NCI-H510A treated with DMSO at 0.1 percent for 48 hours (cell line): ENCODE measurements around the gene STK40.

Experiments used
- DNase-seq: peaks from one replicate; lab custom pipeline; 2025; lab: John Stamatoyannopoulos, UW

STK40 gene

GRCh38 chr1:36309397-36309796, 76.3 kb downstream of the STK40 start:
- DNase-seq = no peak

DNA sequence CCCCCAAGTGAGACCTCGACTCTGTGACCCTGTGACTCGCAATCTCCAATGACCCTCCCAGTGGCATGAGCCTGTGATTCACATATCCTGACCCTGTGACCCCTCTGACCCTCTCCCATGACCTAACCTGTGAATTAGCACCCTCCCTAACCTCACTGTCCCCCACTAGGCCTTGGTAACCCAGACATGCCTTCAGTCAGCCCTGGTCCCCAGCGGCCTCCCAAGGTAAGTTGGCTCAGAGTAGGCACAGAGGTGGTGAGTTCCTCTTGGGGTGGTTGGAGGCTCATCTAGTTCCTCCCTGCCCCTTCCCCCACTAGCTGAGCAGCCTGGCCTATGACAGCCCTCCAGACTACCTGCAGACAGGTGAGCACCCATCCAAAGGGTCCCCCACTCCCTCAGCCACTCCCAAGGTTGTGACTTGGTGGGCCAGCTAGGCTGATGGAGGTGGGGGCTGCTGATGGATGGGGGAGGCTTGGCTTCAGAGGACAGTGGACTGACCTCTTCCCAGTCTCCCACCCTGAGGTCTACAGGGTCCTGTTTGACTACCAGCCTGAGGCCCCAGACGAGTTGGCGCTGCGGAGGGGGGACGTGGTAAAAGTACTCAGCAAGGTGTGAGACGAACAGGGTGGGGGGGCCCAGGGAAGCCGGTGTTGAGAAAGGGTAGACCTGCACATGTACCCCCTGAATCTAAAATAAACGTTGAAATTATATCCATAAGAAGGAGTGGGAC, 78.0 kb downstream of the STK40 start:
- DNase-seq = no peak

DNA sequence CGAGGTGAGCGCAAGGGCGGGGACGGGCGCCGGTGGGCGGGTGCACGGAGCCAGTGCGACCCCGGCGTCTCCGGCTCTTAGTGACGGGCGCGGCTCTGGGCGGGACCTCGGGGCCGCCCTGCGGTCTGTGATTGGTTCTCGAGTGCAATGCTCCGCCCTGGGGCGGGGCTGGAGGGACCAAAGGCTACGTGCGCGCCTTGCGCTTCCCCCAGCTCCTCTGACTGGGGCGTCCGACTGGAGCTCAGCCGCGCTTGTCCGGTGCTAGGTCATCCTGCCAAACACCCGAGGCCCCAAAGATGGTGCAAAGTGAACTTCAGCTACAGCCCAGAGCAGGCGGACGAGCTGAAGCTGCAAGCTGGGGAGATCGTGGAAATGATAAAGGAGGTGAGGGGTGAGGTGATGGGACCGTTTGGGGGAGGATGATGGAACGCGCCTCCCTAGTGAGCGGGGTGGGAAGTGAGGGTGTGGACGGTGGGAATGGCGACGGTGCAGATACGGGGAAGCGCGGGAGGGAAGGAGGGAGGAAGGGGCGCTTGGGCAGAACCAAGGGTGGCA, 78.7 kb downstream of the STK40 start:
- DNase-seq = peak; percentile 100

DNA sequence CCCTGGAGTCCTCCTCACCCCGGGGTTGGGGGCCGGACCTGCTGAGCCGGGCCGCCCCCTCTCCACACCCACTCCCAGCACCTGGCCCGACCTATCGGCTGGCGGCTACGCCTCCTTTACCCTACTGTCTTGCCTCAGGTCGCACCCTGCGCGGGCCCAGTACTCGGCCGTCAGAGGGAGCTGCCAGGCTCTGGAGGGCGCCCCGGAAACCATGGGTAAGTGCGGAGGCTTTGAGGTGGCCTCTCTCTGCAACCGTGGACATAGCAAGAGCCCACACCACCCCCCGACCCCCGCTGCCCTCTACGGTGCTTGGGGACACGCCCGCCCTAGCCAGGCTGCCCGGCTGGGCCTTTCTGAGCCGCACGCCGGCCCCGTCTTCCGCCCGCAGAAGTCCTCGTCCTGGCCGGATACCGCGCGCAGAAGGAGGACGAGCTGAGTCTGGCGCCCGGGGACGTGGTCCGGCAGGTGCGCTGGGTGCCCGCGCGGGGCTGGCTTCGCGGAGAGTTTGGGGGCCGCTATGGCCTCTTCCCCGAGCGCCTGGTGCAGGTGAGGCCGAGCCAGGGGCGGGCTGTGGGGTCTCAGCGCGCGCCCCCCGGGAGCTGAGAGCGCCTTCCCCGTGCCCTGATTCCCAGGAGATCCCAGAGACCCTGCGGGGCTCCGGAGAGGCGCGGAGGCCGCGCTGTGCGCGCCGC, 79.4 kb downstream of the STK40 start, which contains the start of gene SH3D21:
Gene SH3D21, plus strand, starts transcription at position 159 of the 692 bp plus-strand sequence. Its CDS starts 53 bp downstream, at position 212.
- DNase-seq = peak; percentile 97

GRCh38 chr1:36305915-36306209, 79.9 kb downstream of the STK40 start:
- DNase-seq = no peak

DNA sequence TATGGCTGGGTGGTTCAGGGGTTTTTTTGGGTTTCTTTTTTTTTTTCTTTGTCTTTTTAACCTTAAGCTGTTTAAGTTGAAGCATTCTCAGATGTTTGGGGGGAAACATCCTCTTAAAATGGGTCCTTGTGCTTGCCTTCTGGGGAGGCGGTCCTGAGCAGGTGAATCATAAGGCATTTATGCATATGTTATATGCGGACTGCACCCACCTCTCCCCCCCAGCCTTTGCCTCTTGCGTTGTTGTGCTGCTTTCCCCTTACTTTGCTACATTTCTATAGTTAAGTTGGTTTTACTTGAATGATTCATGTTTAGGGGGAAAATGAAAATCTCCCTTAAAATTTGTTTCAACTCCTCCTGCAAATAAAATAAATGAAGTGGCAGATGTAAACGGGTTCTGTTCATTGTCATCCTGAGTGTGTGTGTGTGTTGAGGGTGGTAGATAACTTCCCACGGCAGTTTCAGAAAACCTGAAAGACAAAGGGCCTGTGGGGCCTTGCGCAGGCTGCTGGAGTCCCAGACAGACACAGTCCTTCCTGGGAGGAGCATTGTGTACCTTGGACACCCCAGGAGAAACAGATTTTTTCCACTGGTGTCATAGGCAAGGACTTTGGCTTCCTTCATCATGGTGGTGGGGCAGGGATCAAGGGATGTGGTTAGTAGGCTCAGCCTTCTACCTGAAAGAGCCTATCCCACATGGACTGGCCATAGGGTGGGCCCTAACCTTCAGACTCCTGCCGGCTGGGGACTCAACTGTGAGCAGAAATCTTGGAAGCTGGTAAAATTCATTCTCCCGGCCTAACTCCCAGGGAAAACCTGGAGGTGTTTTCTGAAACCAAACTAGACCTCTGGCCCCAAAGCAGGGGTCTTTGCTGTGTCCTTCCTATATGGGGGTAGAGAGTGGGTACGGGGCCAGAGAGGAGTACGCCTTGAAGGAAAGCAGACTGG, 80.5 kb downstream of the STK40 start:
- no peak for DNase-seq

DNA sequence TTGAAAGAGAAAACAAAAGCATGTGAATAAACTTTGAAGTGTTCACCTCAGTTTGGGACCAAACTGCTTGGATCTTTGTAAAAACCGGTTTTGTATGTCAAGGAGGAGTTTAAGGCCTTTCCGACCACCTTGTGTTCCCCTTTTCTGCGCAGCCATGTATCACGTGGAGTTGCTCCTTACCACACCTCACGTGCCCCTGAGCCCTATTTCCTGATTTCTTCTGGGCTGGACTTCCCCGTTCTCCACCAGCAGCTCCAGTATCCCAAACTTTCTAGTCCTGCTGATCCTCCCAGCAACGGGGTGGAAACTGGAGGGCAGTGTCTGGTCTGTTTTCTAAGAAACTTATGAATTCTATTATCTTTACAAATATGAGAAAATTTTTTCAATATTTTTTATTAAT, 81.2 kb downstream of the STK40 start:
- DNase-seq = no peak

- no peak for DNase-seq
Observed at GRCh38 chr1:36303650-36304360, 81.9 kb downstream of the STK40 start.

DNA sequence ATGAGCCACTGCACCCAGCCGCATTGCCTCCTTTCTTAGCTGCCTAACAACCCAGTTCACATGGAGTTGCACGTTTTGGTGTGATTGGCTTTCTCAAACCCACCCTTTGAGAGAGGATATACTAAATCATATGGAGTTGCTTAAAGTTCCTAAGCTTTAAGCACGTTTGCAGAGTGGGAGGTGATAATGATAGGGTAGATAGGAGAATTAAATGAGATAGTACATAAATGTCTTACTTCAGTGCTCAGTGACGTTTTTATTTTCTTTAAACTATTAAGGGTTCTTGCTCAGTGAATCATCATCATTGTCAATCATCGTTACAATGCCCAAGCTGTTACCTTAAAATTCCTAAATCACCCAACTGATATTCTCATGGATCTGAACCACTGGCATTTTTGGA, 82.5 kb downstream of the STK40 start:
- DNase-seq = no peak

DNA sequence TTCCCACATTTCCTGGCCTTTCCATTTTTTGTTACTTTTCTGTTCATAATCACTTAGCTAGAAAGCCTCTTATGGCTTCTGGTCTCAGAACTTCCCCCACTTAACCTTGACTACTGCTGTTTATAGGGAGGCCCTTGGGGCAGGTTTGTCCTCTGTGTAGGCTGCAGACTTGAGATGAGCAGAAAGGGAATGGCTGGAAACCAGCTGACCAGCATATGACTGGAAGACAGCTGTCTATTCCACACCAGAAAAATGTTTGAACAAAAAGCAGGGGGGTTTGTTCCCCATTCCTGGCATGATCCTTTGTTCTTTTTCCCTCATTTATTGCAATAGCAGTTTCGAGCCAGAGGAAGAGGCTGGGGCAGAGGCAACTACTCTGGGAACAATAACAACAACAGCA, 84.5 kb downstream of the STK40 start:
- DNase-seq = no peak

DNA sequence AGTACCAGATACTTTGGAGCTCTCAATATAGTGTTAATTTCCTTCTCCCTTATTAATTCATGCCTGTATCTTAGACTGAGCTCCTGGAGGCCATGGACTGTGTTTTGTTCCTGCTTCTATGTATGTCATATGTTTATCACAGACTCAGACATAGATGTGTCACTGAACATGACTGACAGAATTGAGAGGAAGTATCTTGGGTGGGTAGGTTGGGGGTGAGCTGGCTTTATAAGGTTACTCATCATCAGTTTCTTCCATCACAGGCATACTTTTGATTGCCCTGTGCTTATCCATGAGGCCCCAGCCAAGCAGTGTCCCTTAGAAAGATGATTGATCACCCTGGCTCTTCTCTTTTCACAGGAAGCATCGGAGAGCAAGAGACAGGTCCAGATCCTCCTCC, 85.2 kb downstream of the STK40 start:
- no peak for DNase-seq

GRCh38 chr1:36298640-36299039, 87.1 kb downstream of the STK40 start:
- DNase-seq = no peak

GRCh38 chr1:36297062-36297461, 88.7 kb downstream of the STK40 start:
- no peak for DNase-seq

DNA sequence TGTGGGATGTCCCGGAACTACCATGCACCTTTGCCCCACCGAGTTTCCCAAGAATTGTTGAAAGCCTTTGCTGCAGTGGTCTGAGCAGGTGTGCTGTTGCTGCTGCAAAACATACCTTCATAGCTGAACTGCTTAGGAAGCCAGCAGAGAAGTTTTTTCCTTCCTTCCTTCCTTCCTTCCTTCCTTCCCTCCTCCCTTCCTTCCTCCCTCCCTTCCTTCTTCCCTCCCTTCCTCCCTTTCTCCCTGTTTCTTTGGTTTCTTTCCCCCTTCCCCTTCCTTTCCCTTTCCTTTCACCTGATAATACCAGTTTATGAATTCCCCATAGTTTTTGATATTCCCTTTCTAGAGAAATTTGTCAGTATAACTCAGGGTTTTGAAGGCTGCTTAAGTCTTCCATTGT, 90.3 kb downstream of the STK40 start:
- no peak for DNase-seq
